Activated CD8-positive, alpha-beta T cell treated with anti-CD3 and anti-CD28 coated beads for 36 hours (primary cell): ENCODE results near the gene C15orf62. TPM values are rescaled to one million over a fixed set of nuclear protein-coding genes. Genes with fewer than 3 reads are reported as not detected.
A peak's percentile ranks its signal among the peaks of the same experiment; 100 is the strongest.

Experiments used
- ATAC-seq: fragments of 200-7000 bp; cut with Tn5 transposase; one replicate; pipeline ENCODE4 v1.10.0; 2021; ENCODE audit warnings: mild to moderate bottlenecking, moderate library complexity
- CTCF ChIA-PET: fragments of 350-600 bp; sonication (Branson Sonifier 250); formaldehyde crosslinking; loops from one replicate; lab custom pipeline; 2021; ENCODE audit warnings: antibody characterized with exemption; lab: Charles Lee
- POLR2A ChIA-PET: fragments of 350-600 bp; sonication (Branson Sonifier 250); formaldehyde crosslinking; loops from one replicate; lab custom pipeline; 2021; ENCODE audit warnings: antibody characterized with exemption; lab: Charles Lee
- DNase-seq: peaks from one replicate; pipeline ENCODE4 v3.0.0-alpha.2; 2020
- H3K27ac Mint-ChIP-seq: one replicate; pipeline ENCODE4 v1.8.0; 2021; ENCODE audit warnings: mild to moderate bottlenecking, mixed read lengths
- H3K27me3 Mint-ChIP-seq: one replicate; pipeline ENCODE4 v1.8.0; 2021; ENCODE audit warnings: mixed read lengths
- H3K36me3 Mint-ChIP-seq: one replicate; pipeline ENCODE4 v1.8.0; 2021; ENCODE audit warnings: low read depth, mixed read lengths
- H3K4me1 Mint-ChIP-seq: one replicate; pipeline ENCODE4 v1.8.0; 2021; ENCODE audit warnings: low read depth, mixed read lengths
- H3K4me3 Mint-ChIP-seq: one replicate; pipeline ENCODE4 v1.8.0; 2021; ENCODE audit warnings: mild to moderate bottlenecking, moderate library complexity, mixed read lengths
- H3K9me3 Mint-ChIP-seq: one replicate; pipeline ENCODE4 v1.8.0; 2021; ENCODE audit warnings: mixed read lengths
- CTCF ChIP-seq: fragments of 200-600 bp; IDR thresholded peaks from one replicate; pipeline ENCODE4 v1.8.0; 2022; ENCODE audit warnings: antibody characterized with exemption, mild to moderate bottlenecking
- intact Hi-C: fragments of 100-400 bp; cut with micrococcal nuclease; formaldehyde crosslinking; loops from one replicate; pipeline ENCODE4 v1.10.0; 2022
- total RNA-seq, 2 experiments: library from RNA; stranded (reverse); gene quantifications; one replicate each; pipeline ENCODE4 v1.2.3, GENCODE V29; 2021

Gene C15orf62
- total RNA-seq, 2 experiments from 2014 or later, result 0.61 to 0.63 TPM

GRCh38 chr15:40803076-40803475 lies 33.3 kb downstream of the C15orf62 start:
- ChIA-PET CTCF (interaction anchor here (1.6 kb wide), 2 partner anchors 20 to 56 kb away, joined by 4 to 6 read pairs; no protein-coding TSS in a partner anchor), POLR2A (no interaction called here)
- Mint-ChIP-seq H3K9me3 (no peaks in the 10 kb centered on the region), H3K4me3 (no peak overlapping the region), H3K27me3 (no peaks in the 10 kb centered on the region), H3K27ac (no peak overlapping the region), H3K4me1 (peaks cover 29% of the 10 kb centered on the region), H3K36me3 (peaks cover 32% of the 10 kb centered on the region)
- DNase-seq (no peak), ATAC-seq (no peak)
- TF ChIP-seq CTCF, result no peak
- intact Hi-C loops, result no loop called here

GRCh38 chr15:40803688-40804087 lies 33.9 kb downstream of the C15orf62 start:
- TF ChIP-seq CTCF, result no peak
- H3K27me3 Mint-ChIP-seq, result no peaks in the 10 kb centered on the region
- peaks cover 26% of the 10 kb centered on the region for H3K36me3 Mint-ChIP-seq
- H3K27ac Mint-ChIP-seq, result no peak overlapping the region
- intact Hi-C loops, result no loop called here
- ChIA-PET CTCF (interaction anchor here (1.6 kb wide), 2 partner anchors 21 to 55 kb away, joined by 4 to 6 read pairs; no protein-coding TSS in a partner anchor), POLR2A (no interaction called here)
- DNase-seq (no peak), ATAC-seq (no peak)
- no peak overlapping the region for H3K4me3 Mint-ChIP-seq
- H3K4me1 Mint-ChIP-seq, result peaks cover 29% of the 10 kb centered on the region
- no peaks in the 10 kb centered on the region for H3K9me3 Mint-ChIP-seq

- Mint-ChIP-seq H3K36me3 (peaks cover 11% of the 10 kb centered on the region), H3K9me3 (no peaks in the 10 kb centered on the region), H3K27ac (peak overlapping the region; percentile 99), H3K27me3 (no peaks in the 10 kb centered on the region), H3K4me1 (peaks cover 23% of the 10 kb centered on the region), H3K4me3 (peak overlapping the region; percentile 78)
- DNase-seq (no peak), ATAC-seq (no peak)
- TF ChIP-seq CTCF, result no peak
- intact Hi-C loops, result loop anchor here (5.0 kb wide), 1 partner anchor 39 kb away; the partner anchor contains the start of gene C15orf62
- POLR2A ChIA-PET, result interaction anchor here (0.5 to 2.0 kb wide), 8 partner anchors 11 to 112 kb away, joined by 3 to 10 read pairs (median 4); partner anchors contain the start of genes RAD51, RMDN3 and VPS18
- CTCF ChIA-PET, result interaction anchor here (1.1 to 1.6 kb wide), 3 partner anchors 53 to 100 kb away, joined by 3 to 4 read pairs (median 3); no protein-coding TSS in a partner anchor
Observed at GRCh38 chr15:40806672-40807027, 36.9 kb downstream of the C15orf62 start.

DNA sequence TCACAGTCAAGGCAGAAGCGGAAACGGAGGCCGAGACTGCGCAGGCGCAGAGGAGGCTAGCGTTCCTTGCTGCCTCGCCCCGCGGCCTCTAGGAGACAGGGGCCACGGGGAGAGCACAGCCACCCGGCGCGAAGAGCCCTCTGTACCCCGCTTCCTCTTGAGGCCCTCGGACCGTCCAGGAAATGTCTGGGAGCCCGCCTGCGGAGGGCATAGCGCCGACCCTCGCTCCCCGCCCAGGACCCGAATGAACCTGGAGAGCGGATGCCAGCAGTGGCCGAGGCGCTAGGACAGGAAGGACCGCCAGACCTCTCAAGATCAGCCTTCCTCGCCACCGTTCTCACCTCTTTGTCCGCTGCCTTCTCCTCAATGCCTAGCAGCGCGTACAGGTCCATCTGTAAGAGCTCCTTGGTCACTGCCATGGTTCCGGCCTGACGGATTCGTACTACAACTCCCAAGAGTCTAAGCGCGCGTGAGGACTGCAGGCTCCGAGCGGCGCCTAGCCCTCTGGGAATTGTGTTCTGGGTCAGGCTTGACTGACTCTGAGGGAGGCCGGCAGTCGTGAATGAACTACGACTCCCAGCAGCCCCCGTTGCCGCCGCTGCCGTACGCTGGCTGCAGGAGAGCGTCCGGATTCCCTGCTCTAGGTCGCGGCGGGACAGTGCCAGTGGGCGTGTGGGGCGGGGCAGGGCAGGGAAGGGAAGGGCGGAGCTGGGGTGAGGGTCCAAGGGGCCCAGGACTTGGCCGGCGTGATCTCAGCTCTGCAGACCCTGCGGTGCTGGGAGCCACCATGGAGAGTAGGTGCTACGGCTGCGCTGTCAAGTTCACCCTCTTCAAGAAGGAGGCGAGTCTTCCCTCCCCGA lies 37.5 kb downstream of the C15orf62 start, which contains the start of the genes DNAJC17 and ZFYVE19:
Gene DNAJC17 (minus strand): TSS at position 446 of the 860 bp plus-strand sequence. CDS start 27 bp downstream, at position 419.
Gene ZFYVE19 (plus strand): TSS at position 62 of the 860 bp plus-strand sequence. CDS start 501 bp downstream, at position 563.
- intact Hi-C loops, result loop anchor here (5.0 kb wide), 1 partner anchor 40 kb away; the partner anchor contains the start of gene C15orf62
- peak within 1 kb of the TSS; percentile 99 for H3K27ac Mint-ChIP-seq
- ATAC-seq (peak; percentile 97), DNase-seq (peak; percentile 97)
- H3K27me3 Mint-ChIP-seq, result no peaks in the 10 kb centered on the region
- H3K9me3 Mint-ChIP-seq, result no peaks in the 10 kb centered on the region
- peak within 1 kb of the TSS; percentile 78 for H3K4me3 Mint-ChIP-seq
- no peak for TF ChIP-seq CTCF
- POLR2A ChIA-PET, result interaction anchor here (0.5 to 2.0 kb wide), 11 partner anchors 26 to 113 kb away, joined by 3 to 10 read pairs (median 3); partner anchors contain the start of genes GCHFR, RAD51, RMDN3 and VPS18
- H3K36me3 Mint-ChIP-seq, result peaks cover 8% of the 10 kb centered on the region
- H3K4me1 Mint-ChIP-seq, result peaks cover 20% of the 10 kb centered on the region
- CTCF ChIA-PET, result interaction anchor here (1.1 to 1.6 kb wide), 6 partner anchors 12 to 99 kb away, joined by 3 to 4 read pairs (median 3); no protein-coding TSS in a partner anchor
